Measurements from ENCODE around the gene CDH24.
A peak's percentile ranks its signal among the peaks of the same experiment; 100 is the strongest.

DNA sequence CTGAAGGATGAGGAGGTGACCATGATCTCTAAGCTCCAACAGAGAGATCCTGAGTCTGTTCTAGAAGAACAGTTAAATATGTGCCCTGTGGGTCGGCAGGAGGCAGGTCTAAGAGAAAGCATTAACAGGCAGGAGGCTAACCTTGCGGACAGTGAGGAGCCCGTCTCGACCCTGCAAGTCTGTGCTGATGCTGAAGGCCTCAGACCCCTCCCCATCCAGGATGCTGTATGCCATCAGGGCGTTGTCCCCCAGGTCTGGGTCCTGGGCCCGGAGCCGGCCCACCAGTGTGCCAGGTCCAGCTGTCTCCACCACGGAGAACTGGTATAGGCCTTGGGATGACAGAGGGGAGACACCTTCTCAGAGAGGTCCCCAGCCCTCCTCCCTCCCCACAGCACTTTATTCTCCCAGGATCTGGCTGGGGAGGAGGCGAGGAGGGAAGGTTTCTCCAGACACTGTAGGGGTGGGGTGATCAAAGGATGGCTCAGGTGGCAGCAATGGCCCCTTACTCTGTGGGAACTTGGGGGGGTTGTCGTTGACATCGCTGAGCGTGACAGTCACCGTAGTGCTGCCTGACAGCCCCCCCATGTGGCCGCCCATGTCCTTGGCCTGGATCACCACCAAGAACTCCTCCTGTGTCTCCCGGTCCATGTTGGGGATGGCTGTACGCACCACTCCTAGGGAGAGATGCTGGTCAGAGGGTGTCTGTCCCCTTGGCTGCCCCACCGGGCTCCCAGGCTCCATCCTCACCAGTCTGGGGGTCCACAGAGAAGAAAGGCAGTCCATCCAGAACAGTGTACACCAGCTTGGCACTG lies 3.1 kb downstream of the CDH24 start:
- peak; percentile 24 to 48 for TF ChIP-seq CTCF (IDR thresholded peaks at IDR 0.05; ENCODE audit: extremely low read depth in 1 of 2, insufficient read depth in 1 of 2, low read depth in 1 of 2, low read length in 2 of 2)
- TF ChIP-seq EZH2 (IDR thresholded peaks at IDR 0.05; ENCODE audit: borderline replicate concordance, low read depth, low read length, severe bottlenecking) = no peak
- TF ChIP-seq POLR2A (IDR thresholded peaks at IDR 0.05; ENCODE audit: low read depth, low read length) = no peak
- TF ChIP-seq POLR2AphosphoS5 (IDR thresholded peaks at IDR 0.05; ENCODE audit: insufficient read depth, low read depth, low read length) = no peak
